SU-DHL-6 (cell line): Measurements from ENCODE around the gene HHAT.

ENCODE experiments used
- EZH2phosphoT487 ChIP-seq: fragments of 200-600 bp; sonication (generic), shearing (Covaris generic); conservative IDR thresholded peaks from 2 replicates; pipeline ENCODE4 v1.6.1; 2018; ENCODE audit warnings: mild to moderate bottlenecking, antibody characterized with exemption, low read length, moderate library complexity, mixed read lengths
- TF ChIP-seq, protein P1 (sequence below): fragments of 200-600 bp; sonication (generic); IDR thresholded peaks from one replicate; pipeline ENCODE4 v1.5.1; 2017; ENCODE audit warnings: antibody characterized with exemption, mild to moderate bottlenecking, low read length, moderate library complexity; ENCODE audit not compliant: insufficient read depth, poor library complexity, severe bottlenecking

DNA sequence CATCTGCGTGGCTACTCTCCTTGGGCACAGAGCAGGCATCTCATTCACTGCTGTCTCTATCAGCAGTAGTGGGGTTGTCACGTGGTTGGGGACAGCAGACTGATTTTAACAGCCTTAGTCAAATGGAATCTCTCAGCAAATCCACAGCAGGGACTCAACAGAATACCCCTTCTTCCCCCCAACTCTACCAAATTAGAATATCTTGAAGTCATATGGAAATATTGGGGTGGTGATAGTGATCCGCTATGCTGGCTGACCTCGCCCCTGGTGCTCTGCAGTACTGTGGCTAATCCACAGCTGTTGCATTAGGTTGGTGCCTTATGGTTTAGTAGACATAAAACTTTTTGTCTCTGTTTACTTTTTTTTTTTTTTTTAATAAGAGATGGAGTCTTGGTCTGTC is 23.9 kb downstream of the HHAT start:
- TF ChIP-seq, protein P1, sequence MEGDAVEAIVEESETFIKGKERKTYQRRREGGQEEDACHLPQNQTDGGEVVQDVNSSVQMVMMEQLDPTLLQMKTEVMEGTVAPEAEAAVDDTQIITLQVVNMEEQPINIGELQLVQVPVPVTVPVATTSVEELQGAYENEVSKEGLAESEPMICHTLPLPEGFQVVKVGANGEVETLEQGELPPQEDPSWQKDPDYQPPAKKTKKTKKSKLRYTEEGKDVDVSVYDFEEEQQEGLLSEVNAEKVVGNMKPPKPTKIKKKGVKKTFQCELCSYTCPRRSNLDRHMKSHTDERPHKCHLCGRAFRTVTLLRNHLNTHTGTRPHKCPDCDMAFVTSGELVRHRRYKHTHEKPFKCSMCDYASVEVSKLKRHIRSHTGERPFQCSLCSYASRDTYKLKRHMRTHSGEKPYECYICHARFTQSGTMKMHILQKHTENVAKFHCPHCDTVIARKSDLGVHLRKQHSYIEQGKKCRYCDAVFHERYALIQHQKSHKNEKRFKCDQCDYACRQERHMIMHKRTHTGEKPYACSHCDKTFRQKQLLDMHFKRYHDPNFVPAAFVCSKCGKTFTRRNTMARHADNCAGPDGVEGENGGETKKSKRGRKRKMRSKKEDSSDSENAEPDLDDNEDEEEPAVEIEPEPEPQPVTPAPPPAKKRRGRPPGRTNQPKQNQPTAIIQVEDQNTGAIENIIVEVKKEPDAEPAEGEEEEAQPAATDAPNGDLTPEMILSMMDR, result no peak
- TF ChIP-seq EZH2phosphoT487, result no peak
